Uterus (tissue), 4 donors: ENCODE results near the gene IGLL1. TPM values are rescaled to one million over a fixed set of nuclear protein-coding genes. Genes with fewer than 3 reads are reported as not detected.
"Not testable (repeated sequence)": the region's sequence is repeated elsewhere in the genome, so short reads cannot be mapped to it uniquely, and the experiment has no call there.

ENCODE experiments used
- DNase-seq, 2 donors: peaks; one replicate each; pipeline ENCODE4 v3.0.0-alpha.2; 2019 to 2020
- H3K27ac ChIP-seq, 2 donors: fragments of 200-600 bp; sonication (generic); 1 replicate in 1 of 2; 2 replicates in 1 of 2; pipeline ENCODE4 v1.5.1; 2016 to 2018
- H3K27me3 ChIP-seq, 2 donors: fragments of 200-600 bp; sonication (generic); one replicate each; pipeline ENCODE4 v1.5.1; 2018 to 2019; ENCODE audit warnings: control low read depth in 1 of 2
- H3K36me3 ChIP-seq, 2 donors: fragments of 200-600 bp; sonication (generic); one replicate each; pipeline ENCODE4 v1.5.1; 2019; ENCODE audit warnings: control low read depth in 1 of 2
- H3K4me1 ChIP-seq, 2 donors: fragments of 200-600 bp; sonication (generic); one replicate each; pipeline ENCODE4 v1.5.1; 2018 to 2019; ENCODE audit warnings: control low read depth in 1 of 2
- H3K4me3 ChIP-seq, 2 donors: fragments of 200-600 bp; sonication (generic); 1 replicate in 1 of 2; 2 replicates in 1 of 2; pipeline ENCODE4 v1.5.1; 2018 to 2019; ENCODE audit warnings: mild to moderate bottlenecking in 1 of 2
- H3K9me3 ChIP-seq, 2 donors: fragments of 200-600 bp; sonication (generic); one replicate each; pipeline ENCODE4 v1.5.1; 2019; ENCODE audit warnings: control low read depth in 1 of 2
- POLR2A ChIP-seq, 2 donors: fragments of 450-650 bp; IDR thresholded peaks; one replicate each; pipeline ENCODE4 v1.6.1; 2016; ENCODE audit warnings: antibody characterized with exemption in 2 of 2, mild to moderate bottlenecking in 1 of 2, moderate library complexity in 1 of 2
- intact Hi-C: fragments of 100-400 bp; cut with DNase I; formaldehyde crosslinking; loops from one replicate; pipeline ENCODE4 v1.15.1; 2023; ENCODE audit warnings: low total_unique reads
- total RNA-seq, 4 donors: library from RNA; depleted of rRNA in 3 of 4; stranded (reverse); fragments of >200 nt in 3 of 4; gene quantifications; one replicate each; pipeline versions ENCODE4 v1.1.0 to v1.2.4, GENCODE V29; 2014 to 2023
- TF ChIP-seq, protein P1 (sequence below), 4 experiments: fragments of 200-600 bp in 2 of 4; fragments of 450-650 bp in 2 of 4; sonication (generic) in 2 of 4; IDR thresholded peaks; one replicate each; pipeline ENCODE4 v1.5.1; 2016 to 2019; ENCODE audit warnings: antibody characterized with exemption in 4 of 4, mild to moderate bottlenecking in 2 of 4, moderate library complexity in 1 of 4
- donor health status: DM: yes; HTN: yes; CAD: no.

IGLL1 gene
- total RNA-seq, 4 donors from 2014 or later: 0.48 TPM; not detected in 3

DNA sequence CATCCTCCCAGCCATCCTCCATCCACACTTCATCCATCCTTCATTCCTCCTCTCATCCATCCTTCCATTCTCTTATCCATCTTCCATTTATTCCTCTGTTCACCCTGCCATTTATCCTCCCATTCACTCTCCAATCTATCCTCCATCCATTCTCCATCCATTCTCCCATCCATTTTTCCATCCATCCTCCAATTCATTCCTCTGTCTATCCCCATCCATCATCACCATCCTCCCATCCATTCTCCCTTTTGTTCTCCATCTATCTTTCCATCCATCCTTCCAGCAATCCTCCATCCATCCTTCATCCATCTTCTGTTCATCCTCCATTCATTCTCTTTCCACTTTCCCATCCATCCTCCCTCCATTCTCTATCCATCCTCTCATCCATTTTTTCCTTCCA, 28.7 kb downstream of the IGLL1 start:
- no peak overlapping the region for H3K27ac ChIP-seq
- intact Hi-C loops: no loop called here
- H3K9me3 ChIP-seq: no peaks in the 10 kb centered on the region
- H3K4me1 ChIP-seq: no peaks in the 10 kb centered on the region
- TF ChIP-seq POLR2A (IDR thresholded peaks at IDR 0.05): no peak
- no peak for DNase-seq
- H3K27me3 ChIP-seq: no peaks in the 10 kb centered on the region
- no peak overlapping the region for H3K4me3 ChIP-seq
- H3K36me3 ChIP-seq: no peaks in the 10 kb centered on the region

DNA sequence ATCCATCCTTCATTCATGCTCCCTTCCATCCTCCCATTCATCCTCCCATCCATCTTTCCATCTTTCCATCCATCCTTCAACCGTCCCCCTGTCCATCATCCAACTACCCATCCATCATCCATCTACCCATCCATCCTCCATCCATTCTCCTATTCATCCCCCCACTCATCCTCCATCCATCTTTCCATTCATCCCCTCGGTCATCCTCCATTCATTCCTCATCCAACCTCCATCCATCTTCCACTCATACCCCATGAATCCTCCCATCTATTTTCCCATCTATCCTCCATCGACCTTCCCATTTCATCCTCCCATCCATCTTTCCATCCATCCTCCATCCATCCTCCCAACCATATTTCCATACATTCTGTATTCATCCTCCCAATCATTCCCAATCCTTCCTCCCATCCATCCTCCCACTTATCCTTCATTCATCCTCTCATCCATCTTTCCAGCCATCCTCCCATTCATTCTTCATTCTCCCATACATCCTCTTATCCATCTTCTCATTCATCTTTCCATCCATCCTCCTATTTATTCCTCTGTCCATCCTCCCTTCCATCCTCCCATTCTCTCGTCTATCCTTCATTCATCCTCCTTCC, 29.9 kb downstream of the IGLL1 start:
- H3K9me3 ChIP-seq: no peaks in the 10 kb centered on the region
- no peak for DNase-seq
- H3K27ac ChIP-seq: no peak overlapping the region
- no peaks in the 10 kb centered on the region for H3K4me1 ChIP-seq
- intact Hi-C loops: no loop called here
- TF ChIP-seq POLR2A (IDR thresholded peaks at IDR 0.05): no peak
- TF ChIP-seq, protein P1, sequence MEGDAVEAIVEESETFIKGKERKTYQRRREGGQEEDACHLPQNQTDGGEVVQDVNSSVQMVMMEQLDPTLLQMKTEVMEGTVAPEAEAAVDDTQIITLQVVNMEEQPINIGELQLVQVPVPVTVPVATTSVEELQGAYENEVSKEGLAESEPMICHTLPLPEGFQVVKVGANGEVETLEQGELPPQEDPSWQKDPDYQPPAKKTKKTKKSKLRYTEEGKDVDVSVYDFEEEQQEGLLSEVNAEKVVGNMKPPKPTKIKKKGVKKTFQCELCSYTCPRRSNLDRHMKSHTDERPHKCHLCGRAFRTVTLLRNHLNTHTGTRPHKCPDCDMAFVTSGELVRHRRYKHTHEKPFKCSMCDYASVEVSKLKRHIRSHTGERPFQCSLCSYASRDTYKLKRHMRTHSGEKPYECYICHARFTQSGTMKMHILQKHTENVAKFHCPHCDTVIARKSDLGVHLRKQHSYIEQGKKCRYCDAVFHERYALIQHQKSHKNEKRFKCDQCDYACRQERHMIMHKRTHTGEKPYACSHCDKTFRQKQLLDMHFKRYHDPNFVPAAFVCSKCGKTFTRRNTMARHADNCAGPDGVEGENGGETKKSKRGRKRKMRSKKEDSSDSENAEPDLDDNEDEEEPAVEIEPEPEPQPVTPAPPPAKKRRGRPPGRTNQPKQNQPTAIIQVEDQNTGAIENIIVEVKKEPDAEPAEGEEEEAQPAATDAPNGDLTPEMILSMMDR (IDR thresholded peaks at IDR 0.05): no peak
- H3K36me3 ChIP-seq: no peaks in the 10 kb centered on the region
- no peaks in the 10 kb centered on the region for H3K27me3 ChIP-seq
- no peak overlapping the region for H3K4me3 ChIP-seq

DNA sequence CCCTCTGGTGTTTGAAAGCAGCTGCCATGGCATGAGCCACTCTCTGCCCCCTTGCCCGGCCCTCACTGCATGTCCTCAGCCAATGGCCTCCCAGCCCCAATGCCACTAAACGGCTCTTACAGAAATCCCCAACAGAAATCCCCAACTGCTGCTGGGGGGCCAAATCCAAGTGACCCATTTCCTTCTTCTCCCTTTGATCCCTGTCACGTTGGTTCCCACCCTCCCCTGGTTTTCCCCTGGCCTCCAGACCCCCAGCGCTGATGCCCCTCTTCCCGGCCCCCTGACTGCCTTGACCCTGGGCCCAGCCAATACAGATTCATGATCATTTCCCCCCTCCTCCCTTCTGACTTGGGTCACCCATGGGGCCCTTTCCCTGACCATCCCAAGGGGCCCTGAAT, 30.9 kb downstream of the IGLL1 start:
- no peaks in the 10 kb centered on the region for H3K4me1 ChIP-seq
- TF ChIP-seq, protein P1 (IDR thresholded peaks at IDR 0.05): no peak
- TF ChIP-seq POLR2A (IDR thresholded peaks at IDR 0.05): no peak
- intact Hi-C loops: loop anchor here (10.0 kb wide), 1 partner anchor 296 kb away; no protein-coding TSS in a partner anchor
- no peaks in the 10 kb centered on the region for H3K9me3 ChIP-seq
- no peak for DNase-seq
- H3K4me3 ChIP-seq: no peak overlapping the region
- H3K36me3 ChIP-seq: no peaks in the 10 kb centered on the region
- H3K27me3 ChIP-seq: no peaks in the 10 kb centered on the region
- no peak overlapping the region for H3K27ac ChIP-seq

DNA sequence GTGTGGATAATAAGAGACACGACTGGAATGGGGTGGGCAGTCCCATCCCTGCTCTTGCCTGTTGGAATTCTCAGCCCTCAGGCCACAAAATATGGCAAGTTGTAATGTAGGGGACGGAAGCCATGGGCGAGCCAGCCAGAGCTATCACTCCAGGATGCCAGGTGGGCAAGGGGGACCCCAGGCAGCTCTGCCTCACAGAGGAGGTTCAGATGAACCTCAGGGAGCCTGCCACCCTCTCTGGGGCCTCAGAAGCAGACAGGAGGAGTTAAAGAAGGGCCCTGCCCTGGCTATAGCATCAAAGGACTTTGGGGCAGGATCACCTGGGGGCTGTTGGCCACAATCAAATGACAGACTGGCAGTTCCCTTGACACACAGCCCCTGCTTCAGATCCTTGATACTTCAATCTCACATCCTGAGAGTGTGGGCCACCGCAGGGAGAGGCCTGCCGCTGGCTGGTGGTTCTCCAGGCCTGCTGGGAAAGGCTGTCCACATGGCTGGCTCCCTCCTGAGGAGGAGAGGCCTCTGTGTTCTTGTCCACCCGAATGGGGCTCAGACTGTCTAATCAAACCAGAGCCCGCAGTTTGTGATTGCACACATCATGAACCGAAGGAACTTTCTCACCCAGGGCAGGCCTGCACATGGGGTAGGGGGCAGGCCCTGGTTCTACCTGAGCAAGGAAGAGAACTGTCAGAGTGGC, 31.4 kb downstream of the IGLL1 start:
- intact Hi-C loops: loop anchor here (10.0 kb wide), 1 partner anchor 296 kb away; no protein-coding TSS in a partner anchor

DNA sequence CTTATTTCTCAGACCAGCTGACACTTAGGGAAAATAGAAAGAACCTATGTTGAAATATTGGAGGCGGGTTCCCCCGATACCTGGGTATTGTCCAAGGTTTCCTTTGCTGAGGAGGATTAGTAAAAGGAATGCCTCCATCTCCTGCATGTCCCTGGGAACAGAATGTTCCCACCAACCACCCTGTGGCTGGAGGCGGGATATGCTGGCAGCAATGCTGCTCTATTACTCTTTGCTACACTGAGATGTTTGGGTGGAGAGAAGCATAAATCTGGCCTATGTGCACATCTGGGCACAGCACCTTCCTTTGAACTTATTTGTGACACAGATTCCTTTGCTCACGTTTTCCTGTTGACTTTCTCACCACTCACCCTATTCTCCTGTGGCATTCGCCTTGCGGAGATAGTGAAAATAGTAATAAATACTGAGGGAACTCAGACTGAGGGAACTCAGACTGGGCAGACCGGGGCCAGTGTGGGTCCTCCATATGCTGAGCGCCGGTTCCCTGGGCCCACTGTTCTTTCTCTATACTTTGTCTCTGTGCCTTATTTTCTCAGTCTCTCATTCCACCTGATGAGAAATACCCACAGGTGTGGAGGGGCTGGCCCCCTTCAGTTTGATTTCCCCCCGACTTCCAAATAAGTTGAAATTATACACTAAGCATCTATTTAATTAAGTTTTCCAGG, 32.1 kb downstream of the IGLL1 start:
- intact Hi-C loops: loop anchor here (10.0 kb wide), 1 partner anchor 297 kb away; no protein-coding TSS in a partner anchor
- Histone ChIP-seq H3K27ac (no peak overlapping the region), H3K9me3 (no peaks in the 10 kb centered on the region), H3K27me3 (no peaks in the 10 kb centered on the region), H3K4me3 (no peak overlapping the region), H3K36me3 (no peaks in the 10 kb centered on the region), H3K4me1 (no peaks in the 10 kb centered on the region)
- no peak for DNase-seq
- no peak for TF ChIP-seq POLR2A (IDR thresholded peaks at IDR 0.05)
- TF ChIP-seq, protein P1 (IDR thresholded peaks at IDR 0.05): no peak

More for the DNA sequence above, 31.4 kb downstream of the IGLL1 start:
- no peak for DNase-seq
- Histone ChIP-seq H3K4me3 (no peak overlapping the region), H3K27me3 (no peaks in the 10 kb centered on the region), H3K36me3 (no peaks in the 10 kb centered on the region), H3K4me1 (no peaks in the 10 kb centered on the region), H3K27ac (no peak overlapping the region), H3K9me3 (no peaks in the 10 kb centered on the region)
- TF ChIP-seq, protein P1 (IDR thresholded peaks at IDR 0.05): no peak
- no peak for TF ChIP-seq POLR2A (IDR thresholded peaks at IDR 0.05)

DNA sequence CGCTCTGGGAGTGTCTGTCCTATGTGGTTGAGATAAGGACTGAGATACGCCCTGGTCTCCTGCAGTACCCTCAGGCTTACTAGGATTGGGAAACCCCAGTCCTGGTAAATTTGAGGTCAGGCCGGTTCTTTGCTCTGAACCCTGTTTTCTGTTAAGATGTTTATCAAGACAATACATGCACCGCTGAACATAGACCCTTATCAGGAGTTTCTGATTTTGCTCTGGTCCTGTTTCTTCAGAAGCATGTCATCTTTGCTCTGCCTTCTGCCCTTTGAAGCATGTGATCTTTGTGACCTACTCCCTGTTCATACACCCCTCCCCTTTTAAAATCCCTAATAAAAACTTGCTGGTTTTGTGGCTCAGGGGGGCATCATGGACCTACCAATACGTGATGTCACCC, 32.7 kb downstream of the IGLL1 start:
- not testable (repeated sequence) for H3K4me3 ChIP-seq, DNase-seq, H3K9me3 ChIP-seq, H3K27me3 ChIP-seq, H3K36me3 ChIP-seq, H3K27ac ChIP-seq, H3K4me1 ChIP-seq
- intact Hi-C loops: loop anchor here (10.0 kb wide), 1 partner anchor 297 kb away; no protein-coding TSS in a partner anchor
